ENCODE results near the gene DOCK7. TPM values are rescaled to one million over a fixed set of nuclear protein-coding genes. Genes with fewer than 3 reads are reported as not detected.

DOCK7 gene, protein sequence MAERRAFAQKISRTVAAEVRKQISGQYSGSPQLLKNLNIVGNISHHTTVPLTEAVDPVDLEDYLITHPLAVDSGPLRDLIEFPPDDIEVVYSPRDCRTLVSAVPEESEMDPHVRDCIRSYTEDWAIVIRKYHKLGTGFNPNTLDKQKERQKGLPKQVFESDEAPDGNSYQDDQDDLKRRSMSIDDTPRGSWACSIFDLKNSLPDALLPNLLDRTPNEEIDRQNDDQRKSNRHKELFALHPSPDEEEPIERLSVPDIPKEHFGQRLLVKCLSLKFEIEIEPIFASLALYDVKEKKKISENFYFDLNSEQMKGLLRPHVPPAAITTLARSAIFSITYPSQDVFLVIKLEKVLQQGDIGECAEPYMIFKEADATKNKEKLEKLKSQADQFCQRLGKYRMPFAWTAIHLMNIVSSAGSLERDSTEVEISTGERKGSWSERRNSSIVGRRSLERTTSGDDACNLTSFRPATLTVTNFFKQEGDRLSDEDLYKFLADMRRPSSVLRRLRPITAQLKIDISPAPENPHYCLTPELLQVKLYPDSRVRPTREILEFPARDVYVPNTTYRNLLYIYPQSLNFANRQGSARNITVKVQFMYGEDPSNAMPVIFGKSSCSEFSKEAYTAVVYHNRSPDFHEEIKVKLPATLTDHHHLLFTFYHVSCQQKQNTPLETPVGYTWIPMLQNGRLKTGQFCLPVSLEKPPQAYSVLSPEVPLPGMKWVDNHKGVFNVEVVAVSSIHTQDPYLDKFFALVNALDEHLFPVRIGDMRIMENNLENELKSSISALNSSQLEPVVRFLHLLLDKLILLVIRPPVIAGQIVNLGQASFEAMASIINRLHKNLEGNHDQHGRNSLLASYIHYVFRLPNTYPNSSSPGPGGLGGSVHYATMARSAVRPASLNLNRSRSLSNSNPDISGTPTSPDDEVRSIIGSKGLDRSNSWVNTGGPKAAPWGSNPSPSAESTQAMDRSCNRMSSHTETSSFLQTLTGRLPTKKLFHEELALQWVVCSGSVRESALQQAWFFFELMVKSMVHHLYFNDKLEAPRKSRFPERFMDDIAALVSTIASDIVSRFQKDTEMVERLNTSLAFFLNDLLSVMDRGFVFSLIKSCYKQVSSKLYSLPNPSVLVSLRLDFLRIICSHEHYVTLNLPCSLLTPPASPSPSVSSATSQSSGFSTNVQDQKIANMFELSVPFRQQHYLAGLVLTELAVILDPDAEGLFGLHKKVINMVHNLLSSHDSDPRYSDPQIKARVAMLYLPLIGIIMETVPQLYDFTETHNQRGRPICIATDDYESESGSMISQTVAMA (N-terminal part only)
- total RNA-seq, result 10 to 100 TPM in 1 of 2 donors, 1 to 10 TPM in 1; 7.6 to 10.7 TPM

DNA sequence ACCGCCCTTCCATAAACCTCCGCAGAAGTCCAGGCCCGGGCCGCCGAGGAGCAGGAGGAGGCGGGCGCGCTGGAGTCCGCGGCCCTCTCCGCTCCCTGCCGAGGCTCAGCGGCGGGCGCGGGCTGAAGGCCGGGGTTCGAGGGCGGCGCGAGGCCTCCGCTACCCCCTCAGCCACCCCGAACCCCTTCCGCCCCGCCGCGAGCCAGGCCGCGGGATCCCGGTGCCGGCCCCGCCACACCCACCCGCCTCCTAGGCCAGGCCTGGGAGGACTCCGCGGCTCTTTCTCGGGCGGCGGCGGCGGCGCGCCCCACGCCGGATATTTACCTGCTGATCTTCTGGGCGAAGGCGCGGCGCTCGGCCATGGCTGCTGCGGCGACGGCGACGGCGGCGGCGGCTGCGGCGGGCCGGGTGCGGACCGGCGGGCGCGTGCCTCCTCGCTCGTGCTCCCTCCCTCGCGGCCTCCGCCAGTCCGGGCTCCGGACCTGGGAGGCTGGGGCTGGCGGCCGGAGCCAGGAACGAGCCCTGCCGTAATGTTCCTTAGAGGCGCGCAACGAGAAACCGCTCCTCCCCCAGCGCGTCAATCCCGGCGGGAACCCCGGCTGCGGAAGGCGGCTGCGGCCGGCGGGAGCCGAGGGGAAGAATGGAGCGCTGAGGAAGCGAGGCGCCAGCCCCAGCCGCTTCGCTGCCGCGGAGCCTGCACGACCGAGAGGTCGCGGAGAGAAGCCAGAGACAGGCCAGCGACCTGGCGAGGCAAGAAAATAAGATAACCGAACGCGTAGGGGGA, at the start of gene DOCK7:
TSS of gene DOCK7 (minus strand) at position 484 of the 784 bp plus-strand sequence. CDS start at position 362, 122 bp downstream.
- H3K27me3 Mint-ChIP-seq (ENCODE audit: low read depth), result peaks cover 5% of the 10 kb centered on the region
- peaks cover 34% of the 10 kb centered on the region for H3K4me1 Mint-ChIP-seq (ENCODE audit: low read depth)
- H3K36me3 Mint-ChIP-seq (ENCODE audit: insufficient read depth in 2 of 2), result peaks cover 0 to 2% of the 10 kb centered on the region in 2 donors

DNA sequence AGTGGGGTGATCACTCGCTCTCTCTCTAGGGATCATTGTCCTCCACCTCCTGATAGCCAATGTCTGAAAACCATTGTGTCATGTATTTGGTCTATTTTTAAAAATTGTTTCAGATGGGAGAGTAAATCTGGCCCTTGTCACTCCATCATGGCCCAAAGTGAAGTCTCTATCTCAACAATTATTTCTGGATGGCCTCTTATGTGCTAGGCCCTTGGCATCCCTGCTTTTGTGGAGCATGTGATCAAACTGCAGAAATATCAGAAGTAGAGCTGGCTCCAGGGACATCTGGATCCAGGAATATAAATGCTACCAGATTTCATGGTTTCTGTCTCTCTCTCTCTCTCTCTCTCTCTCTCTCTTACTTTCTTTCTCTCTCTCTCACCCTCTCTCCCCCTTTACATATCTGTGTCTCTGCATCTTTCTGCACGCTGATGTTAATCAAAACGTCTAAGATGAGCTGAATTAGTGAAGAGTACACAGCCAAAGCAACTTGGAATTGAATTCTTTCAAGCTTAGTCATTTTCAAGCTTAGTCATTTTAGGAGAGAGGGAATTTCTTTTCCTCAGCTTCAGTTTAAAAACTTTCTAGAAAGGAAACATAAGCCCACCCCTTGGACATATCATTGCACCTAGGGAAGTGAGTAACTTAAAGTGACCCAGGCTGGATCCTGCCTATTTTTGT, 47.4 kb upstream of the DOCK7 start:
- Mint-ChIP-seq H3K4me1 (ENCODE audit: low read depth) (no peaks in the 10 kb centered on the region), H3K27me3 (ENCODE audit: low read depth) (peaks cover 12% of the 10 kb centered on the region), H3K9me3 (no peaks in the 10 kb centered on the region), H3K4me3 (no peak overlapping the region), H3K36me3 (ENCODE audit: insufficient read depth in 2 of 2) (no peaks in the 10 kb centered on the region), H3K27ac (no peak overlapping the region)
- ATAC-seq (replicated peaks in 1 of 2) (no peak), DNase-seq (no peak)

More for the DNA sequence above, at the start of gene DOCK7:
- DNase-seq (peak; percentile 64 to 65), ATAC-seq (replicated peaks in 1 of 2) (peak; percentile 76 to 83)
- H3K9me3 Mint-ChIP-seq, result no peaks in the 10 kb centered on the region
- H3K4me3 Mint-ChIP-seq, result peak within 1 kb of the TSS; percentile 93 to 94
- H3K27ac Mint-ChIP-seq, result peak within 1 kb of the TSS; percentile 90

DNA sequence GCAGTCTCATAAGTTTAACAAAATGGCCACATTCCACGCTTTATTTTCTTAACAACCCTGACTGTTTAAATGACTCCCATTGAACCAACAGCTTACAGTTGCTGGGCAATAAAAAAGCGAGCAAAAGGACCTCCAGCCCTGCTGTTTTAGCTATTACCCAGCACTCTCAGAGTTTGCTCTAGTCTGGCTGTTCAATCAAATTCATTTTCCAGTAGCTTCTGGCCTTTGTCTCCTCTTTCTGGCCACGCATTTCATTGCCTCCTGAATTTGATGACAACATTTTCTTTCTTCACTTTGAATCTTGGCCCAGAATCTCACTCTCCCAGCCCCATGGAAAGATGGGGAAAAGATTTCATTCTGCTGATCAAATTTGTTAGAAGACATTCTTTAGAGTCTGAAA, 44.1 kb upstream of the DOCK7 start:
- DNase-seq, result no peak
- no peaks in the 10 kb centered on the region for H3K36me3 Mint-ChIP-seq (ENCODE audit: insufficient read depth in 2 of 2)
- no peaks in the 10 kb centered on the region for H3K4me1 Mint-ChIP-seq (ENCODE audit: low read depth)
- H3K27me3 Mint-ChIP-seq (ENCODE audit: low read depth), result no peaks in the 10 kb centered on the region
- H3K4me3 Mint-ChIP-seq, result no peak overlapping the region
- no peaks in the 10 kb centered on the region for H3K9me3 Mint-ChIP-seq
- no peak for ATAC-seq (replicated peaks in 1 of 2)
- H3K27ac Mint-ChIP-seq, result no peak overlapping the region

DNA sequence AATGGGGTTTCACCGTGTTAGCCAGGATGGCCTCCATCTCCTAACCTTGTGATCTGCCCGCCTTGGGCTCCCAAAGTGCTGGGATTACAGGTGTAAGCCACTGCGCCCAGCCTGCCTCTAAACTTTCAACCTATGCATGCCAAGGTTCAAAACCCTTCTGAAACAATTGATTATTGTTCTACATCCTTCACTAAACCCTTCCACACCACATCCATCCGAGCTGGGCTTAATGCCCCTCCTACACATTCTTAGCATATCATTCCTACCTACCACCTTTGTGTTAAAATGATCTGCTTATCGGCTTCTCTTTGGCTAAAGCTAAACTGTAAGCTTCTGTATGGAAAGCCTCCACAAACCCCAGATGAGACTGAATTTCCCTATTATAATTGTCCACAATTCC, 40.8 kb upstream of the DOCK7 start:
- H3K36me3 Mint-ChIP-seq (ENCODE audit: insufficient read depth in 2 of 2), result no peaks in the 10 kb centered on the region
- no peak for ATAC-seq (replicated peaks in 1 of 2)
- H3K4me3 Mint-ChIP-seq, result no peak overlapping the region
- H3K27ac Mint-ChIP-seq, result no peak overlapping the region
- H3K27me3 Mint-ChIP-seq (ENCODE audit: low read depth), result no peaks in the 10 kb centered on the region
- peaks cover 7% of the 10 kb centered on the region for H3K4me1 Mint-ChIP-seq (ENCODE audit: low read depth)
- H3K9me3 Mint-ChIP-seq, result no peaks in the 10 kb centered on the region
- no peak for DNase-seq

DNA sequence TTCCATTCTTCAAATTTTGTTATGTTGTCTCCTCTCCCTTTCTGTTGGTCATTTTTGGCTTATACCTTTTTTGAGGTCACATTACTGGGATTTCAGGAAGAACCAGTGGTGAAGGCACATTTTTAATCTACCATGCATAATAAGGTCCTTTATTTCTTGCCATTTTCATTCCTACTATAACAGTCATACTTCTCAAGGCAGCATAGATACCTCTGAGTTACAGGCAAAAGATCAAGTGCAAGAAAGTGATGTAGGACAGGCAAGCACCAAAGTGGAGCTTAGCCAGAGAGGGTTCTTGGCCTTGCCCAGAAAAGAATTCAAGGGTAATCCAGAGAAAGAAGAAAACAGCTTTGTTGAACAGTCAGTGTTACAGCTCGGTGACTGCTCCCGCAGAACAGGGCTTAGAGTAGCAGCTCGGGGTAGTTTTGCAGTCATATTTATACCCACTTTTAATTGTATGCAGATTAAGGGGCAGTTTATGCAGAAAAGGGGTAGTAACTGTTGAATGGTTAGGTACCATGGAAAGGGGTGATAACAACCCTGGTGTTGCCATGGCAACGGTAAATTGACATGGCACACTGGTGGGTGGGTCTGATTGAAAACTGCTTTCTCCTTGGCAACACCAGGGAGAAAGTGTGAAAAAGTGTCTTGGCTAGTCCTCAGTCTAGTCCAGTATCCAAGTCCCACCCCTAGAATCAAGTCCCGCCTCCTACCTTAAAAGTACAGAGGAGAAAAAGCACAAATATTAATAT, 39.6 kb upstream of the DOCK7 start:
- no peak for DNase-seq
- Mint-ChIP-seq H3K4me3 (no peak overlapping the region), H3K4me1 (ENCODE audit: low read depth) (peaks cover 7% of the 10 kb centered on the region), H3K27ac (no peak overlapping the region), H3K27me3 (ENCODE audit: low read depth) (no peaks in the 10 kb centered on the region), H3K9me3 (no peaks in the 10 kb centered on the region), H3K36me3 (ENCODE audit: insufficient read depth in 2 of 2) (no peaks in the 10 kb centered on the region)
- ATAC-seq (replicated peaks in 1 of 2), result no peak

DNA sequence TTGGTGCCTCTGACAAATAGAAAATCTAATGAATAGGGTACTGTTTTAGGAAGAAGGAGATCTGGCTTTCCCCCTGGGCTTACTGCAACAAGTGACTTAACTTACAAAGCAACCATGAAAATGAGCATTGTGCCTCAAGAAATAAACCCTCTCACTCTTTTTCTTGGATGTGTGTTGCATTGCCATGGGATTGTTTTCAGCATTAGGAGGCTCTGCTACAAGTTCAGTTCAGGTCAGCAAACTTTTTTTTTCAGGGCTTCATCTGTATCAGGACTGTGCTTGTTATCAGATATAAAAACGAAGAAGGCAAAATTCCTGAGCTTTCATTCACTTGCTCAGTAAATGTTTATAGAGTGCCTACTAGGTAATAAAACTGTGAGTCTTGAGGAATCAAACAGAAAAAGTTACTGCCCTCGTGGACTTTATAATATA, 37.8 kb upstream of the DOCK7 start:
- no peaks in the 10 kb centered on the region for H3K9me3 Mint-ChIP-seq
- no peaks in the 10 kb centered on the region for H3K27me3 Mint-ChIP-seq (ENCODE audit: low read depth)
- no peaks in the 10 kb centered on the region for H3K36me3 Mint-ChIP-seq (ENCODE audit: insufficient read depth in 2 of 2)
- H3K4me1 Mint-ChIP-seq (ENCODE audit: low read depth), result peaks cover 7% of the 10 kb centered on the region
- no peak for DNase-seq
- no peak for ATAC-seq (replicated peaks in 1 of 2)
- H3K27ac Mint-ChIP-seq, result no peak overlapping the region
- no peak overlapping the region for H3K4me3 Mint-ChIP-seq

DNA sequence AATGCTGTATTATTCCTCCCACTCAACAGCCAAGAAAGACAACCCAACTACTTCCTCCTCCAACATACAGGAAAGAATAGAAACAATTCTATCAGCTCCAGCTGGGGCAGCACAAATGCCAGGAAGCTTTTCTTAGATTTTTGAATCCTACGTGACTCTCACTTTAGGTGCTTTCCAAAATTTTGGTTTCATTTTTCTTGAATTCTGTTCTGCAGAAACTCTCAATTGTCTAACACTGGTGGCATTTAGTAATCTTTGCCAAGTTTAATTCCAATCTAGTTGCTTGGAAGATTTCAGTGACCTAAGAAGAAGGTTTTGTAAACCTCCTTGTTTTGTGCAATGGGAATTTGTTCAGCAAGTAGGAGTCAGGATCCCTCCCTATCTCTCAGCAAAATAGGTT, 37.1 kb upstream of the DOCK7 start:
- Mint-ChIP-seq H3K4me3 (peak overlapping the region in 1 of 2 donors; percentile 63), H3K36me3 (ENCODE audit: insufficient read depth in 2 of 2) (no peaks in the 10 kb centered on the region), H3K27ac (no peak overlapping the region), H3K4me1 (ENCODE audit: low read depth) (peaks cover 7% of the 10 kb centered on the region), H3K9me3 (no peaks in the 10 kb centered on the region), H3K27me3 (ENCODE audit: low read depth) (no peaks in the 10 kb centered on the region)
- ATAC-seq (replicated peaks in 1 of 2), result no peak
- DNase-seq, result no peak

DNA sequence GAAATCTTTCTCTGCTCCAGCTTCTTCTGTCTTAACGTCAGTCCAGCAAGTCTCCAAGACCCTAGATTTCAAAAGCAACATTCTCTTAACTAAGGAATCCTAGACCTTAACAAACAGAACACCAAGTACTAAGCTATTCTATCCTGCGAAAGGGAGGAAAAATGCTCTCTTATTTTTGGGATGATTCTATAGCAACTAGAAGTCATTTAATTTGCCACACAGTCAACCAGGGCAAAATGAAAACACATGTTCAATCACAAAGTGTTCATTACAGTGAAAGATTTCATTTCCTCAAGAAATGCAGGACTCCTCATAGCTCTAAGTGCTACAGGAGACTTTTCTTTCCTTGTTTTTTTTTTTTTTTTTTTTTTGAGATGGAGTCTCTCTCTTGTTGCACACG, 36.2 kb upstream of the DOCK7 start:
- DNase-seq (no peak), ATAC-seq (replicated peaks in 1 of 2) (no peak)
- no peak overlapping the region for H3K4me3 Mint-ChIP-seq
- H3K9me3 Mint-ChIP-seq, result no peaks in the 10 kb centered on the region
- H3K27ac Mint-ChIP-seq, result no peak overlapping the region
- no peaks in the 10 kb centered on the region for H3K27me3 Mint-ChIP-seq (ENCODE audit: low read depth)
- no peaks in the 10 kb centered on the region for H3K36me3 Mint-ChIP-seq (ENCODE audit: insufficient read depth in 2 of 2)
- H3K4me1 Mint-ChIP-seq (ENCODE audit: low read depth), result peaks cover 7% of the 10 kb centered on the region

DNA sequence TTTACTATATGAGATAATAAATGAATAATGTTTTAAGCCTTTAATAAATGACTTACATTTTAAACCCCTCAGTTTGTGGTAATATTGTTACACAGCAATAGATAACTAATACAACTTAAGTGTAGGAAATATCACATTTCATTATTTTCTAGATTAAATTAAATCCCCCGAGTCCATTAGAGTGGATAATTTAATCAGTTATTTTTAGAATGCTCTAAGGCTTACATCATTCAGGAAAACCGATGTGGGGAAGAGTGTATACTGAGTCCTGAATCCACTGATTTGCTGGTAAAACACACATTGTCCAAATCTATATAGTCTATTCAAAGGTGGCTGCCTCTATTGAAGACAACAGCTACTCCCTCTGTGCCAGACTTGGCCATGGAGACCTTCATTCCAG, 35.7 kb upstream of the DOCK7 start:
- Mint-ChIP-seq H3K36me3 (ENCODE audit: insufficient read depth in 2 of 2) (no peaks in the 10 kb centered on the region), H3K4me1 (ENCODE audit: low read depth) (peaks cover 7% of the 10 kb centered on the region), H3K4me3 (no peak overlapping the region), H3K9me3 (no peaks in the 10 kb centered on the region), H3K27me3 (ENCODE audit: low read depth) (no peaks in the 10 kb centered on the region), H3K27ac (no peak overlapping the region)
- ATAC-seq (replicated peaks in 1 of 2) (no peak), DNase-seq (no peak)

DNA sequence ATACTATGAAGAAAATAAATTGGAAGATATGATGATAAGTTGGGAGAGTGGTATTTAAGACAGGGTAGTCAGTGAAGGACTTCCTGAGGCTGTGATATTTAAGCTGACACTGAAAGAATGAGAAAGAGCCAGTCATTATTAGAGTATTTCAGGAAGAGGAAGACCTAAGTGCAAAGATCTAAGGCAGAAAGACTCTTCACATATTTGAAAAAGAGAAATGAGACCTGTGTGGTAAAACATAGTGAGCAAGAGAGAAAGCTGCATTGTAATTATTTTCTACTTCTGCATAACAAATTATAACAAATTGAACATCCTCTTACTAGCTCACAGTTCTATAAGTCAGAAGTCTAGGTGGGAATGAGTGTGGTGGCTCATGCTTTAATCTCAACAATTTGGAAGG, 34.6 kb upstream of the DOCK7 start:
- H3K4me3 Mint-ChIP-seq, result no peak overlapping the region
- peaks cover 7% of the 10 kb centered on the region for H3K4me1 Mint-ChIP-seq (ENCODE audit: low read depth)
- no peak for DNase-seq
- H3K27me3 Mint-ChIP-seq (ENCODE audit: low read depth), result no peaks in the 10 kb centered on the region
- no peak for ATAC-seq (replicated peaks in 1 of 2)
- no peaks in the 10 kb centered on the region for H3K9me3 Mint-ChIP-seq
- H3K36me3 Mint-ChIP-seq (ENCODE audit: insufficient read depth in 2 of 2), result no peaks in the 10 kb centered on the region
- H3K27ac Mint-ChIP-seq, result no peak overlapping the region

DNA sequence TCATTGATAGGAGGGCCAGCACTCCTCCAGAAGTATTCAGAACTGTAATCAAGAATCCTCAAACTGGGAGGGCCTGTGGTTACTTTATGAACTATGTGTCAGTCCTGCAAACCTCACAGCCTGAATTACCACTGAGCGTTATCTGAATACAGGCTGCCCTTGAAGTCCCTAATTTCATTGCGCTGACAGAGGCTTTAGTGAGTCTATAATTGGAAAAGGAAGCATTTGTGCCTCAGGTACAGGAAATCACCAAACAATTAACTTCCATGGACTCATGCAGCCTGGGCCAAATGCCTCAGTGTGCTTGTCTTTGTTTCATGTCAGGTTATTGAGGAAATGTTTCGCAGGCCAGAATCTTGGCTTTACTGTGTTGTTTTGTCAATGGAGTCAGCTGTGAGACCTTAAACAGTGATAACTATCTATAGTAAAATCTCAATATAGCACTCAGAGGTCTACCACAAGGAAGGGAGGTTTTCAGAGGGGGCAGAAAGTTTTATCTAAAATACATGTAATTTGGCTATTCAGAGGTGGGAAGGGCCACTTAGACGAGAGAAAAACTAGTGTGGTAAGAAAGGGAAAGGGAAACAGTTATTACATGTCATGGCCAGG, 32.9 kb upstream of the DOCK7 start:
- no peaks in the 10 kb centered on the region for H3K36me3 Mint-ChIP-seq (ENCODE audit: insufficient read depth in 2 of 2)
- no peak for DNase-seq
- H3K27ac Mint-ChIP-seq, result no peak overlapping the region
- no peaks in the 10 kb centered on the region for H3K9me3 Mint-ChIP-seq
- peaks cover 7% of the 10 kb centered on the region for H3K4me1 Mint-ChIP-seq (ENCODE audit: low read depth)
- no peak overlapping the region for H3K4me3 Mint-ChIP-seq
- H3K27me3 Mint-ChIP-seq (ENCODE audit: low read depth), result no peaks in the 10 kb centered on the region
- ATAC-seq (replicated peaks in 1 of 2), result no peak
